GM10266 (cell line): ENCODE results near the gene RUFY1.
"Not testable (repeated sequence)": the region's sequence is repeated elsewhere in the genome, so short reads cannot be mapped to it uniquely, and the experiment has no call there.

ENCODE experiments used
- DNase-seq: peaks from one replicate; pipeline ENCODE4 v3.0.0; 2012; ENCODE audit errors: extremely low spot score
- CTCF ChIP-seq: IDR thresholded peaks from 2 replicates; pipeline ENCODE4 v1.5.1; 2012; ENCODE audit warnings: mild to moderate bottlenecking, low read depth; ENCODE audit not compliant: control insufficient read depth, insufficient read depth; ENCODE audit errors: missing control alignments

Gene RUFY1

GRCh38 chr5:179550511-179551342 is at the start of gene RUFY1:
Gene RUFY1 (plus strand): TSS chr5:179550554. CDS start chr5:179550570, 16 bp downstream.
- no peak for TF ChIP-seq CTCF
- DNase-seq: peak; percentile 92

GRCh38 chr5:179501997-179502396 is 48.4 kb upstream of the RUFY1 start:
- DNase-seq: not testable (repeated sequence)

GRCh38 chr5:179502420-179502819 is 47.9 kb upstream of the RUFY1 start:
- DNase-seq: not testable (repeated sequence)

GRCh38 chr5:179504191-179504590 is 46.2 kb upstream of the RUFY1 start:
- TF ChIP-seq CTCF: no peak
- DNase-seq: no peak

GRCh38 chr5:179504600-179505396 is 45.6 kb upstream of the RUFY1 start:
- no peak for TF ChIP-seq CTCF
- no peak for DNase-seq

- no peak for TF ChIP-seq CTCF
- DNase-seq: no peak
Measured at GRCh38 chr5:179505636-179506261, 44.6 kb upstream of the RUFY1 start.

GRCh38 chr5:179509239-179509638 is 41.1 kb upstream of the RUFY1 start:
- no peak for DNase-seq
- no peak for TF ChIP-seq CTCF

- DNase-seq: no peak
- no peak for TF ChIP-seq CTCF
Measured at GRCh38 chr5:179509845-179510244, 40.5 kb upstream of the RUFY1 start.
